Esophagus squamous epithelium (tissue), 5 donors: ENCODE measurements around the gene GSPT1. TPM values are rescaled to one million over a fixed set of nuclear protein-coding genes. Genes with fewer than 3 reads are reported as not detected.
A peak's percentile ranks its signal among the peaks of the same experiment; 100 is the strongest.

Source experiments
- DNase-seq: peaks from one replicate; lab custom pipeline; 2025; lab: John Stamatoyannopoulos, UW
- H3K27ac ChIP-seq, 4 donors: fragments of 200-600 bp; sonication (generic); one replicate each; pipeline ENCODE4 v1.5.1; 2016 to 2019; ENCODE audit warnings: mild to moderate bottlenecking in 1 of 4
- H3K27me3 ChIP-seq, 4 donors: fragments of 200-600 bp; sonication (generic); 1 replicate in 3 of 4; 2 replicates in 1 of 4; pipeline versions ENCODE4 v1.5.1 to v1.6.0; 2017 to 2021; ENCODE audit warnings: antibody characterized with exemption in 1 of 4
- H3K36me3 ChIP-seq, 3 donors: fragments of 200-600 bp; sonication (generic); one replicate each; pipeline ENCODE4 v1.5.1; 2016 to 2019
- H3K4me1 ChIP-seq, 3 donors: fragments of 200-600 bp; sonication (generic); one replicate each; pipeline ENCODE4 v1.5.1; 2017 to 2019
- H3K4me3 ChIP-seq, 4 donors: fragments of 200-600 bp; sonication (generic); 1 replicate in 3 of 4; 2 replicates in 1 of 4; pipeline ENCODE4 v1.5.1; 2016 to 2019; ENCODE audit warnings: mild to moderate bottlenecking in 2 of 4, moderate library complexity in 1 of 4
- H3K9me3 ChIP-seq, 3 donors: fragments of 200-600 bp; sonication (generic); one replicate each; pipeline ENCODE4 v1.5.1; 2016 to 2019
- CTCF ChIP-seq, 6 experiments: fragments of 450-650 bp in 4 of 6; fragments of 200-600 bp in 2 of 6; sonication (generic) in 2 of 6; IDR thresholded peaks; one replicate each; pipeline ENCODE4 v1.5.1; 2016 to 2019; ENCODE audit warnings: antibody characterized with exemption in 6 of 6, mild to moderate bottlenecking in 4 of 6, moderate library complexity in 4 of 6
- POLR2A ChIP-seq, 4 donors: fragments of 450-650 bp; IDR thresholded peaks; one replicate each; pipeline ENCODE4 v1.6.1; 2017; ENCODE audit warnings: antibody characterized with exemption in 4 of 4, mild to moderate bottlenecking in 4 of 4, moderate library complexity in 3 of 4
- WGBS, 2 donors: methylation state at CpG; one replicate each; pipeline ENCODE4 v1.1.5; 2018; 5-methylcytosine and 5-hydroxymethylcytosine counted together
- intact Hi-C: fragments of 100-400 bp; cut with DNase I; formaldehyde crosslinking; loops from one replicate; pipeline ENCODE4 v1.15.0; 2022
- total RNA-seq, 4 donors: library from RNA; depleted of rRNA; stranded (reverse); fragments of >200 nt; gene quantifications; one replicate each; pipeline ENCODE4 v1.1.0, GENCODE V29; 2016
- donor health status: DM: yes; HTN: yes; CAD: no.

Gene GSPT1
- total RNA-seq, 4 donors from 2014 or later, result 55.5 to 99.0 (median 78.2) TPM

DNA sequence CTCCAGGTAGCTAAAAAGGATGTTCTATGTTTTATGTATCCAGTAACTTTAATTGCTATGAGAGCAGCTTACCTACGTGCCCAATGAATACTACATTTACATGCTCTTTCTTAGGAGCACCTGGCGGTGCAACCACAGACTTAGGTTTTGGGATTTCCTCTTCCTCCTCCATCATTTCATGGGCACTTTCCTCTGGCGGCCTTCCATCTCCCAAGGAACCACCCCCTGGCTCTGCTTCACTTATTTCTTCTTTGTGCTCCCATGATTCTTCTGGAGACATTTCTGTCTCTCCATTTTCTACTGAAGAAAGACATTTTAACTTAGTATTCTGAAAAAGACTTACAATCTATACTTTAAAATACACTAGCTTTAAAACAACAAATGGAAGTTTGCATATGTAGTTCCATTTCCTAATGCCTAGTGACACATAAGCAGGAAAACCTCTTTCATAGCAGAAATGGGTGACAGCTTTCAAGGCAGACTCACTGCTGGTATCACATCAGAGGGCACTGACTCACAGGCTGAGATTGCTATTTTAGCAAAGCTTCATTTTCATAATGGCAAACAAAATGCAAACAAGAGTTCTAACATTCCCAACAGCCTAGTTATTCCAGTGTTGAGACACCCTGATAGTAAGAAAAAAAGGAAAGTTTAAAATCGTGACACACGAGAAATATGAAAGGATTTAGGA is 19.1 kb downstream of the GSPT1 start:
- TF ChIP-seq POLR2A (IDR thresholded peaks at IDR 0.05) (no peak), CTCF (IDR thresholded peaks at IDR 0.05) (no peak)
- no peak for DNase-seq
- Histone ChIP-seq H3K9me3 (no peaks in the 10 kb centered on the region), H3K27ac (peak overlapping the region in 1 of 4 donors; percentile 31), H3K4me3 (no peak overlapping the region), H3K4me1 (peaks cover 0 to 36% (median 4%) of the 10 kb centered on the region in 3 donors), H3K36me3 (peaks cover 0 to 59% (median 4%) of the 10 kb centered on the region in 3 donors), H3K27me3 (no peaks in the 10 kb centered on the region)
- intact Hi-C loops, result no loop called here
- WGBS, 2 donors, result 66 to 81% methylated on average over 5 of the region's 5 CpGs

- Histone ChIP-seq H3K36me3 (peaks cover 4 to 90% (median 7%) of the 10 kb centered on the region in 3 donors), H3K4me3 (no peak overlapping the region), H3K9me3 (no peaks in the 10 kb centered on the region), H3K27ac (no peak overlapping the region), H3K27me3 (no peaks in the 10 kb centered on the region), H3K4me1 (peaks cover 0 to 14% (median 0%) of the 10 kb centered on the region in 3 donors)
- intact Hi-C loops, result no loop called here
- TF ChIP-seq CTCF (IDR thresholded peaks at IDR 0.05), result no peak
- TF ChIP-seq POLR2A (IDR thresholded peaks at IDR 0.05), result no peak
- no peak for DNase-seq
- WGBS, 2 donors, result 94 to 100% methylated on average over 2 of the region's 2 CpGs
Observed at GRCh38 chr16:11893571-11893970, 22.2 kb downstream of the GSPT1 start.

DNA sequence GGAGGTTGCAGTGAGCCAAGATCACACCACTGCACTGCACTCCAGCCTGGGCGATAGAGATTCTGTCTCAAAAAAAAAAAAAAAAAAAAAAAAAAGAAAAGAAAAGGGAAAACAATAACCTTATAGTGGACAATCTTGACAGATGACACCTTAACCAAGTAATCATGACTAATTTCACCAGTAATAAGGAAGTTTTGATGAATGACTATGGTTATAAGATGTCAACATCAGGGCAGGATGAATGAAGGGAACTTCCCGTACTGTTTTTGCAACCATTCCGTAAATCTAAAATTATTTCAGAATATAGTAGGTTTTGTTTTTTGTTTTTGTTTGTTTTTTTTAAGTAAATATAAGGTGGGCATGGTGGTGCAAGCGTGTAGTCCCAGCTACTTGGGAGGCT is 23.0 kb downstream of the GSPT1 start:
- WGBS, 2 donors, result 59 to 82% methylated on average over 4 of the region's 4 CpGs
- Histone ChIP-seq H3K36me3 (peaks cover 11 to 98% (median 13%) of the 10 kb centered on the region in 3 donors), H3K27ac (no peak overlapping the region), H3K27me3 (no peaks in the 10 kb centered on the region), H3K9me3 (no peaks in the 10 kb centered on the region), H3K4me3 (no peak overlapping the region), H3K4me1 (peaks cover 0 to 14% (median 0%) of the 10 kb centered on the region in 3 donors)
- intact Hi-C loops, result no loop called here
- no peak for DNase-seq
- no peak for TF ChIP-seq POLR2A (IDR thresholded peaks at IDR 0.05)
- TF ChIP-seq CTCF (IDR thresholded peaks at IDR 0.05), result no peak

- intact Hi-C loops, result no loop called here
- H3K27me3 ChIP-seq, result no peaks in the 10 kb centered on the region
- DNase-seq, result no peak
- H3K9me3 ChIP-seq, result no peaks in the 10 kb centered on the region
- WGBS, 2 donors, result 87 to 93% methylated on average over 5 of the region's 5 CpGs
- H3K4me3 ChIP-seq, result no peak overlapping the region
- TF ChIP-seq CTCF (IDR thresholded peaks at IDR 0.05) (no peak), POLR2A (IDR thresholded peaks at IDR 0.05) (no peak)
- H3K27ac ChIP-seq, result no peak overlapping the region
- H3K36me3 ChIP-seq, result peaks cover 13 to 100% (median 23%) of the 10 kb centered on the region in 3 donors
- no peaks in the 10 kb centered on the region for H3K4me1 ChIP-seq
Observed at GRCh38 chr16:11890231-11890965, 25.4 kb downstream of the GSPT1 start.

DNA sequence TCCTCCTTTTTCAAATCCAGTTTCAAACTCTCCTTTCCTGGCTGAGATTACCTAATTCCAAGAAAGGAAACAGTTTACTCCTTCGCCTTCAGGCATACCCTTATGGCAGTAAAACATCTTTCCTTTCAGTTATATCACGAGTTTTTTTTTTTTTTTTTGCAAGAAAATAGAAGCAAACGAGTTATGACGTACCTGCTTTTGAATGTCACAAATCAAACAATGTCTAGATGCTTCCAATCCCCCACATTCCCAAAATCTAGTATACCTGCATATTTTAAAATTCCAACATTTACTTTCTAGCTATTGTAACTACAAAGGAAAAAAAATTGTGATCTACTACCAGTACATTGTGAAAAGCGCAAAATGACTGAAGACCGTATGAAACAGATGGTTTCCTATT is 28.9 kb downstream of the GSPT1 start:
- DNase-seq, result no peak
- Histone ChIP-seq H3K9me3 (no peaks in the 10 kb centered on the region), H3K4me3 (no peak overlapping the region), H3K4me1 (no peaks in the 10 kb centered on the region), H3K27ac (no peak overlapping the region), H3K36me3 (peaks cover 17 to 100% (median 46%) of the 10 kb centered on the region in 3 donors), H3K27me3 (no peaks in the 10 kb centered on the region)
- intact Hi-C loops, result no loop called here
- TF ChIP-seq CTCF (IDR thresholded peaks at IDR 0.05), result no peak
- no peak for TF ChIP-seq POLR2A (IDR thresholded peaks at IDR 0.05)
- 75 to 76% methylated on average over 6 of the region's 6 CpGs for WGBS, 2 donors
